CD8-positive, alpha-beta memory T cell (primary cell): ENCODE data around the gene FBN1. TPM values are rescaled to one million over a fixed set of nuclear protein-coding genes. Genes with fewer than 3 reads are reported as not detected.

Experiments used
- CTCF ChIA-PET: fragments of 350-600 bp; sonication (Branson Sonifier 250); formaldehyde crosslinking; loops from one replicate; lab custom pipeline; 2021; ENCODE audit warnings: antibody characterized with exemption; lab: Charles Lee
- POLR2A ChIA-PET: fragments of 350-600 bp; sonication (Branson Sonifier 250); formaldehyde crosslinking; loops from one replicate; lab custom pipeline; 2021; ENCODE audit warnings: antibody characterized with exemption; lab: Charles Lee
- DNase-seq, 5 donors: peaks; one replicate each; pipeline versions ENCODE4 v3.0.0 to v3.0.0-alpha.2; 2020 to 2022; ENCODE audit warnings: mixed read lengths in 1 of 5
- H3K27ac ChIP-seq: one replicate; pipeline ENCODE4 v1.7.0; 2013; ENCODE audit warnings: low read depth, mild to moderate bottlenecking, low read length, moderate library complexity
- H3K27me3 ChIP-seq: 2 replicates; pipeline ENCODE4 v1.7.0; 2013; ENCODE audit warnings: low read length, mild to moderate bottlenecking; ENCODE audit not compliant: insufficient read depth, poor library complexity, severe bottlenecking
- H3K36me3 ChIP-seq: 2 replicates; pipeline ENCODE4 v1.7.0; 2013; ENCODE audit warnings: mild to moderate bottlenecking, low read length, moderate library complexity; ENCODE audit not compliant: insufficient read depth
- H3K4me1 ChIP-seq: 2 replicates; pipeline ENCODE4 v1.7.0; 2013; ENCODE audit warnings: mild to moderate bottlenecking, low read length, moderate library complexity; ENCODE audit not compliant: insufficient read depth
- H3K4me3 ChIP-seq: 2 replicates; pipeline ENCODE4 v1.7.0; 2013; ENCODE audit warnings: mild to moderate bottlenecking, low read length
- H3K9me3 ChIP-seq: 2 replicates; pipeline ENCODE4 v1.7.0; 2013; ENCODE audit warnings: mild to moderate bottlenecking, low read length
- H3K27ac Mint-ChIP-seq, 8 donors: one replicate each; pipeline ENCODE4 v1.8.0; 2020 to 2021; ENCODE audit warnings: mixed read lengths in 8 of 8, mild to moderate bottlenecking in 6 of 8, inconsistent platforms in 3 of 8, moderate library complexity in 3 of 8
- H3K27me3 Mint-ChIP-seq, 2 donors: one replicate each; pipeline ENCODE4 v1.8.0; 2020 to 2021; ENCODE audit warnings: mixed read lengths in 2 of 2, mild to moderate bottlenecking in 1 of 2, moderate library complexity in 1 of 2
- H3K36me3 Mint-ChIP-seq, 3 donors: one replicate each; pipeline ENCODE4 v1.8.0; 2020 to 2021; ENCODE audit warnings: mixed read lengths in 3 of 3, inconsistent platforms in 1 of 3, mild to moderate bottlenecking in 1 of 3
- H3K4me1 Mint-ChIP-seq, 3 donors: one replicate each; pipeline ENCODE4 v1.8.0; 2020 to 2021; ENCODE audit warnings: mixed read lengths in 3 of 3, inconsistent platforms in 1 of 3, mild to moderate bottlenecking in 1 of 3
- H3K4me3 Mint-ChIP-seq, 7 donors: one replicate each; pipeline ENCODE4 v1.8.0; 2020 to 2021; ENCODE audit warnings: mixed read lengths in 7 of 7, mild to moderate bottlenecking in 6 of 7, moderate library complexity in 4 of 7, inconsistent platforms in 2 of 7
- H3K9me3 Mint-ChIP-seq, 5 donors: one replicate each; pipeline ENCODE4 v1.8.0; 2020 to 2022; ENCODE audit warnings: mixed read lengths in 5 of 5, mild to moderate bottlenecking in 3 of 5, moderate library complexity in 2 of 5, inconsistent platforms in 1 of 5
- polyA plus RNA-seq: library from polyadenylated mRNA; unstranded; fragments of 300-500 nt; fragmentation: Illumina TruSeq; gene quantifications from one replicate; pipeline ENCODE4 v1.2.3, GENCODE V29; 2021
- total RNA-seq, 2 experiments: library from RNA; stranded (reverse); gene quantifications; one replicate each; pipeline ENCODE4 v1.2.3, GENCODE V29; 2021

FBN1 gene
- total and polyA plus RNA-seq, 3 experiments from 2014 or later = 0.13 to 0.46 (median 0.21) TPM

DNA sequence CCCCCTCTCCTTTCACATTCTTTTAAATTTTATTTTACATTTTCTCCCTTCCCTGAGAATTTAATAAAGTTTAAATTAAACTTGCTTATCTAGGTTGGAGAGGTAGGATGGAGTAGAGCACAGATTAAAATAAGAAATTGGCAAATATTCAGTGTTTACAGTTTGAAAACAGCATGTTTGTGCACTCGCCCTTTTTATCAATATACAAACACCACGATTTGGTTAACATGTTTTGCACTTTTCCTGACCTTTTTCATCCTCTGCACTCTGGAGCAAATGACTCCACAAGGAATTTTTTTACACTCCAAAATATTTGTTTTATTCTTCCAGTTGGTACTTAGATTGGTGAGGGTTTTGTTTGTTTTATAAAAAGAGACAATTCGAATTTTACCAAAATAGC, 227.2 kb downstream of the FBN1 start:
- H3K27ac ChIP-seq = no peak overlapping the region
- H3K9me3 Mint-ChIP-seq = no peaks in the 10 kb centered on the region
- H3K9me3 ChIP-seq = no peaks in the 10 kb centered on the region
- no peaks in the 10 kb centered on the region for H3K4me1 Mint-ChIP-seq
- no peaks in the 10 kb centered on the region for H3K4me1 ChIP-seq
- CTCF ChIA-PET = no interaction called here
- H3K4me3 ChIP-seq = no peak overlapping the region
- POLR2A ChIA-PET = no interaction called here
- no peaks in the 10 kb centered on the region for H3K36me3 ChIP-seq
- no peaks in the 10 kb centered on the region for H3K27me3 ChIP-seq
- peaks cover 3 to 8% of the 10 kb centered on the region in 2 donors for H3K27me3 Mint-ChIP-seq
- DNase-seq = no peak
- H3K36me3 Mint-ChIP-seq = no peaks in the 10 kb centered on the region
- no peak overlapping the region for H3K4me3 Mint-ChIP-seq
- no peak overlapping the region for H3K27ac Mint-ChIP-seq

DNA sequence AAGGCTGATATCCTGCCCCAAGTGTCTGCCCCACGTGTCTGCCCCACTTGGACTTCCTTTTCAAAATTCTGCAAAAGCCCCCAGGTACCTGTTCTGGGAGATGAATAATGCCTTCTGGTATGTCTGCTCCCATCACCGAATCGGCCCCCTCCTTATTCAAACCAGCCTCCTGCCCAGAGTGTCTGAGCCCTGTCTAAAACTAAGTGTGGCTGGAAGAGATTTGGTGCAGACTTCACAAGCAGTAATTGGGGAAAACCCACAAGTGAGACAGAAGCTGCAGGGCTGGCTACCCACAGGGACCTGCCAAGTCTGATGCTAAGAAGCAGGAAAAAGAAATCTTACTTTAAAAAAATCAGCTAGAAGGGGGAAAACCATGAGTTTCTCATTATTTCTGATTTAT, 229.2 kb downstream of the FBN1 start:
- no peaks in the 10 kb centered on the region for H3K36me3 Mint-ChIP-seq
- H3K27me3 Mint-ChIP-seq = peaks cover 3 to 13% of the 10 kb centered on the region in 2 donors
- H3K9me3 Mint-ChIP-seq = no peaks in the 10 kb centered on the region
- Histone ChIP-seq H3K36me3 (no peaks in the 10 kb centered on the region), H3K4me3 (no peak overlapping the region), H3K27me3 (no peaks in the 10 kb centered on the region), H3K27ac (no peak overlapping the region), H3K4me1 (no peaks in the 10 kb centered on the region), H3K9me3 (no peaks in the 10 kb centered on the region)
- H3K27ac Mint-ChIP-seq = no peak overlapping the region
- ChIA-PET CTCF (no interaction called here), POLR2A (no interaction called here)
- H3K4me3 Mint-ChIP-seq = no peak overlapping the region
- no peak for DNase-seq
- H3K4me1 Mint-ChIP-seq = no peaks in the 10 kb centered on the region

- no peak overlapping the region for H3K27ac ChIP-seq
- no peaks in the 10 kb centered on the region for H3K36me3 Mint-ChIP-seq
- no peaks in the 10 kb centered on the region for H3K36me3 ChIP-seq
- no peak overlapping the region for H3K27ac Mint-ChIP-seq
- no peak overlapping the region for H3K4me3 ChIP-seq
- no peaks in the 10 kb centered on the region for H3K4me1 ChIP-seq
- ChIA-PET POLR2A (no interaction called here), CTCF (no interaction called here)
- no peaks in the 10 kb centered on the region for H3K27me3 ChIP-seq
- no peaks in the 10 kb centered on the region for H3K9me3 Mint-ChIP-seq
- H3K27me3 Mint-ChIP-seq = peaks cover 3 to 17% of the 10 kb centered on the region in 2 donors
- H3K9me3 ChIP-seq = no peaks in the 10 kb centered on the region
- H3K4me3 Mint-ChIP-seq = no peak overlapping the region
- H3K4me1 Mint-ChIP-seq = no peaks in the 10 kb centered on the region
- DNase-seq = no peak
Observed at GRCh38 chr15:48415036-48415886, 230.2 kb downstream of the FBN1 start.

GRCh38 chr15:48414015-48414414, 231.5 kb downstream of the FBN1 start:
- no peak overlapping the region for H3K4me3 Mint-ChIP-seq
- POLR2A ChIA-PET = no interaction called here
- peaks cover 3 to 17% of the 10 kb centered on the region in 2 donors for H3K27me3 Mint-ChIP-seq
- H3K4me3 ChIP-seq = no peak overlapping the region
- H3K9me3 Mint-ChIP-seq = no peaks in the 10 kb centered on the region
- CTCF ChIA-PET = no interaction called here
- no peak for DNase-seq
- H3K27ac Mint-ChIP-seq = no peak overlapping the region
- H3K36me3 ChIP-seq = no peaks in the 10 kb centered on the region
- H3K36me3 Mint-ChIP-seq = no peaks in the 10 kb centered on the region
- no peaks in the 10 kb centered on the region for H3K4me1 Mint-ChIP-seq
- H3K9me3 ChIP-seq = no peaks in the 10 kb centered on the region
- no peaks in the 10 kb centered on the region for H3K4me1 ChIP-seq
- H3K27me3 ChIP-seq = no peaks in the 10 kb centered on the region
- H3K27ac ChIP-seq = no peak overlapping the region

DNA sequence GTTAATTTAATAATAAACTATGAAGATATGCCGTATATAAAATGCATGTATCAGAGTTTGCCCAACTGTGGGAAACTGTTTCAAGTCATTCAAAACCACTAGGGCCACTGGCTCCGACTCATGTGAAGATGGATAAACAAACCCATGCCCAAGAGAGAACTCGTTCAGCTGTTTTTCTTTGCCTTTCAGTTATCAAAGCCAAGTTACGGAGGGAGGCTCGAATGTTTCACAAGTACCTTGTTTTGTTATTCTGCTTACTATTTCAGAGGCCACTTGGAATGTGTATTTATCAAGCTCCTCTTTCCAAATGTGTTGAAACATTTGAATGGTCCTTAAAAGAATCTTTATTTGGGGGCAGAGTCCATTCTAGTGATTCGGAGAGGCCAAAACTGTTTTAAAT, 232.2 kb downstream of the FBN1 start:
- Histone ChIP-seq H3K4me3 (no peak overlapping the region), H3K9me3 (no peaks in the 10 kb centered on the region), H3K4me1 (no peaks in the 10 kb centered on the region), H3K36me3 (no peaks in the 10 kb centered on the region), H3K27me3 (no peaks in the 10 kb centered on the region), H3K27ac (no peak overlapping the region)
- no peak for DNase-seq
- ChIA-PET POLR2A (no interaction called here), CTCF (no interaction called here)
- H3K36me3 Mint-ChIP-seq = no peaks in the 10 kb centered on the region
- H3K27ac Mint-ChIP-seq = no peak overlapping the region
- no peaks in the 10 kb centered on the region for H3K9me3 Mint-ChIP-seq
- no peak overlapping the region for H3K4me3 Mint-ChIP-seq
- H3K27me3 Mint-ChIP-seq = peaks cover 3 to 17% of the 10 kb centered on the region in 2 donors
- no peaks in the 10 kb centered on the region for H3K4me1 Mint-ChIP-seq

DNA sequence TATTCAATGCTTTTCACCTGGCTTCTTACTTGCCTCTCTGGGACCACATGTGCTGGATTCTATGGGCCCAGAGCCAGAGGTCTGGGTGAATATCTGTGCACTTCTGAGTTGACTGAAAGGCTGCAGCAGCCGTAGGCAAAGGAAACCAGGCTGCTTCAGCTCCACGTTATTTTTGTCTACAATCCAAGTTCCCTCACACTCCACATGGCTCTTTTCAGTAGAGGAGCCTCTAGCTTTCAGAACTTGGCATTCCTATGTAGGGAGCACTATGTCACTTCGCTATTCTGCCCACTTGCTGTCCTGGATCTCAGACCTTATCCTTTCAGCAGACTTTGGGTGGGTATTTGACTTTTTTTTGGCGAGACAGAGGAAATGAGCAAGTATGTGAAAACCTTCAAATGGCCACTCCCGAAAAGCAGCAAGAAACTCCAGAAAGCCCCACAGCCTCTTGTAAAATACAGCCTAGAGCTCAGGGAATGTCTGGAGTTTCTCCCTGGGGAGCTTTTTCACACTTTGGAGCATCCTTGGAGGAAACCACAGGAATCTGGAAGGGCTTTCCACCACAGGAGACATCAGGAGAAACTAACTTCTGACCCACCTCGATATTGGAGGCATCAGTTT, 233.4 kb downstream of the FBN1 start:
- Mint-ChIP-seq H3K36me3 (no peaks in the 10 kb centered on the region), H3K4me1 (no peaks in the 10 kb centered on the region), H3K9me3 (no peaks in the 10 kb centered on the region), H3K27me3 (peaks cover 2 to 17% of the 10 kb centered on the region in 2 donors), H3K4me3 (no peak overlapping the region), H3K27ac (no peak overlapping the region)
- CTCF ChIA-PET = no interaction called here
- no peak overlapping the region for H3K27ac ChIP-seq
- H3K9me3 ChIP-seq = no peaks in the 10 kb centered on the region
- no peak for DNase-seq
- H3K27me3 ChIP-seq = no peaks in the 10 kb centered on the region
- H3K4me3 ChIP-seq = no peak overlapping the region
- POLR2A ChIA-PET = no interaction called here
- no peaks in the 10 kb centered on the region for H3K36me3 ChIP-seq
- H3K4me1 ChIP-seq = no peaks in the 10 kb centered on the region

DNA sequence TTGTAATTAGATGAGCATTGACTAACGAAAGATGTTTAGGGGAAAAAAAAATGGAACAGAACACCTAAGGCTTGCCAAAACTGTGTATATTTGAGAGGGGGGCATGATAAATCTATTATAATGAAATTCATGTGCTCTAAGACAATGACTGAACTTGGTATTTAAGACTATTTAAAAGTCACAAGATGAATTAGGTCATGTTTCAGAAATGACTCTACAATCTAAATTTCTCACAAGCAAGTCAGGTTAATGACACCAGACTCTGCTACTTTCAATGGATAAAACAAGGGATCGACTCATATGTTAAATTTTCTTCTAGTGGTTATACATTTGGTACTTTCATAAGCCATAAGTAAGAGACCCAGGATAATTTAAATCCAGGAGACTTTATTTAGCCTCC, 235.9 kb downstream of the FBN1 start:
- no peak overlapping the region for H3K27ac Mint-ChIP-seq
- no peaks in the 10 kb centered on the region for H3K36me3 Mint-ChIP-seq
- H3K4me3 Mint-ChIP-seq = no peak overlapping the region
- ChIA-PET CTCF (no interaction called here), POLR2A (no interaction called here)
- Histone ChIP-seq H3K9me3 (no peaks in the 10 kb centered on the region), H3K4me1 (no peaks in the 10 kb centered on the region), H3K36me3 (no peaks in the 10 kb centered on the region), H3K4me3 (no peak overlapping the region), H3K27me3 (no peaks in the 10 kb centered on the region), H3K27ac (no peak overlapping the region)
- H3K27me3 Mint-ChIP-seq = peaks cover 0 to 14% of the 10 kb centered on the region in 2 donors
- H3K9me3 Mint-ChIP-seq = no peaks in the 10 kb centered on the region
- DNase-seq = no peak
- H3K4me1 Mint-ChIP-seq = no peaks in the 10 kb centered on the region

DNA sequence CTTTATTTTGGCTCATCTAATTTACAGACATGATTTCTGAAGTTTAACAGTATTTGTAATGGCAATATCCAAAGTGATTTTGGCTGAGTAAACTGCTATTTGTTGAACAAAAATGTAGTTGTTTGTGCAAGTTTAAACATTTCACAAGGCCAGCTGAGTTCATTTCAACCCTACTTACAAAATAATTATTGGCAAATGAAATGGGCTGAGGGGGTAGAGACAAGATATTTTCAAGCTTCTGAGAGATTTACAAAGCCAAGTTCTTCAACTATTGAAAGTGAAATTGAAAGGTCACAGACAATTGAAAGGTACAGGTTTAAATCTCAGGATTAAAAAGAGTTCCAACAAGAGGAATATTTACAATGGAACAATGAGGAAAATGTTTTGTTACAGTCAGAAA, 237.2 kb downstream of the FBN1 start:
- Histone ChIP-seq H3K9me3 (no peaks in the 10 kb centered on the region), H3K27me3 (no peaks in the 10 kb centered on the region), H3K36me3 (no peaks in the 10 kb centered on the region), H3K4me1 (no peaks in the 10 kb centered on the region), H3K4me3 (no peak overlapping the region), H3K27ac (no peak overlapping the region)
- Mint-ChIP-seq H3K27ac (no peak overlapping the region), H3K4me3 (no peak overlapping the region), H3K9me3 (no peaks in the 10 kb centered on the region), H3K27me3 (peaks cover 0 to 9% of the 10 kb centered on the region in 2 donors), H3K4me1 (no peaks in the 10 kb centered on the region), H3K36me3 (no peaks in the 10 kb centered on the region)
- CTCF ChIA-PET = no interaction called here
- DNase-seq = no peak
- POLR2A ChIA-PET = no interaction called here
